SK-N-MC (cell line): ENCODE measurements around the gene CLASP1.

Experiments used
- DNase-seq: peaks from one replicate; pipeline ENCODE4 v3.0.0-alpha.2; 2011; ENCODE audit warnings: low read depth, low spot score
- H3K27ac ChIP-seq: fragments of 200-600 bp; sonication (generic); 2 replicates; pipeline ENCODE4 v1.5.1; 2016; ENCODE audit warnings: mixed run types
- H3K36me3 ChIP-seq: fragments of 200-600 bp; sonication (generic); 2 replicates; pipeline ENCODE4 v1.6.1; 2017; ENCODE audit warnings: antibody characterized with exemption, low read length, mixed read lengths; ENCODE audit not compliant: insufficient read depth
- H3K4me3 ChIP-seq: fragments of 200-600 bp; sonication (generic); 2 replicates; pipeline ENCODE4 v1.5.1; 2016
- H3K9ac ChIP-seq: fragments of 200-600 bp; sonication (generic); 2 replicates; pipeline ENCODE4 v1.8.0; 2017; ENCODE audit warnings: mixed run types, mixed read lengths; ENCODE audit not compliant: insufficient read length
- H3K9me3 ChIP-seq: fragments of 200-600 bp; sonication (generic); 2 replicates; pipeline ENCODE4 v1.6.1; 2017; ENCODE audit warnings: low read depth, mild to moderate bottlenecking, antibody characterized with exemption, low read length, moderate library complexity, mixed read lengths
- EZH2 ChIP-seq: fragments of 200-600 bp; sonication (generic); IDR thresholded peaks from one replicate; pipeline ENCODE4 v1.6.1; 2017; ENCODE audit warnings: antibody characterized with exemption
- FOXP2 ChIP-seq: optimal IDR thresholded peaks from 2 replicates; pipeline ENCODE3; 2011; ENCODE audit warnings: mild to moderate bottlenecking, moderate library complexity; ENCODE audit not compliant: insufficient read depth; ENCODE audit errors: extremely low read length, control extremely low read depth
- POLR2AphosphoS5 ChIP-seq: IDR thresholded peaks from 2 replicates; pipeline ENCODE4 v1.6.1; 2012; ENCODE audit warnings: mild to moderate bottlenecking, low read depth, low read length, borderline replicate concordance

CLASP1 gene

GRCh38 chr2:121635371-121635770 lies 13.9 kb downstream of the CLASP1 start:
- no peak for DNase-seq
- Histone ChIP-seq H3K36me3 (peaks cover 13% of the 10 kb centered on the region), H3K9ac (no peak overlapping the region), H3K27ac (0 out of 2 replicates have a peak overlapping the region, but pooled peaks have one; percentile 31), H3K4me3 (no peak overlapping the region), H3K9me3 (no peaks in the 10 kb centered on the region)
- TF ChIP-seq POLR2AphosphoS5 (no peak), EZH2 (no peak), FOXP2 (no peak)

- Histone ChIP-seq H3K4me3 (no peak overlapping the region), H3K36me3 (peaks cover 8% of the 10 kb centered on the region), H3K9ac (no peak overlapping the region), H3K27ac (no peak overlapping the region), H3K9me3 (no peaks in the 10 kb centered on the region)
- no peak for TF ChIP-seq POLR2AphosphoS5
- no peak for TF ChIP-seq EZH2
- no peak for TF ChIP-seq FOXP2
- DNase-seq: no peak
These were observed 14.6 kb downstream of the CLASP1 start for GRCh38 chr2:121634354-121635307.

- Histone ChIP-seq H3K36me3 (peaks cover 3% of the 10 kb centered on the region; the same call in 1 of the 2 replicates), H3K4me3 (no peak overlapping the region), H3K9ac (no peak overlapping the region), H3K27ac (no peak overlapping the region), H3K9me3 (no peaks in the 10 kb centered on the region)
- no peak for DNase-seq
- TF ChIP-seq FOXP2 (no peak), EZH2 (no peak), POLR2AphosphoS5 (no peak)
These were observed 15.8 kb downstream of the CLASP1 start for GRCh38 chr2:121633463-121633862.

GRCh38 chr2:121627525-121628050 lies 21.7 kb downstream of the CLASP1 start:
- Histone ChIP-seq H3K27ac (no peak overlapping the region), H3K9me3 (peaks cover 2% of the 10 kb centered on the region; the same call in 1 of the 2 replicates), H3K9ac (no peak overlapping the region), H3K4me3 (no peak overlapping the region), H3K36me3 (peaks cover 19% of the 10 kb centered on the region)
- no peak for DNase-seq
- TF ChIP-seq FOXP2 (no peak), POLR2AphosphoS5 (no peak)

- no peak overlapping the region for H3K9ac ChIP-seq
- no peak overlapping the region for H3K4me3 ChIP-seq
- H3K27ac ChIP-seq: no peak overlapping the region
- H3K9me3 ChIP-seq: peaks cover 2% of the 10 kb centered on the region; the same call in 1 of the 2 replicates
- peaks cover 19% of the 10 kb centered on the region for H3K36me3 ChIP-seq
- TF ChIP-seq FOXP2: no peak
- TF ChIP-seq EZH2: no peak
- no peak for TF ChIP-seq POLR2AphosphoS5
- no peak for DNase-seq
These were observed 22.3 kb downstream of the CLASP1 start for GRCh38 chr2:121626777-121627524.

- H3K27ac ChIP-seq: no peak overlapping the region
- TF ChIP-seq EZH2 (no peak), POLR2AphosphoS5 (no peak)
- no peak overlapping the region for H3K9ac ChIP-seq
- no peak for DNase-seq
- H3K4me3 ChIP-seq: no peak overlapping the region
- H3K36me3 ChIP-seq: peaks cover 19% of the 10 kb centered on the region
- peaks cover 2% of the 10 kb centered on the region; the same call in 1 of the 2 replicates for H3K9me3 ChIP-seq
These were observed 23.3 kb downstream of the CLASP1 start for GRCh38 chr2:121625953-121626352.

- 0 out of 2 replicates have a peak overlapping the region, but pooled peaks have one; percentile 14 for H3K4me3 ChIP-seq
- no peak overlapping the region for H3K9ac ChIP-seq
- H3K9me3 ChIP-seq: no peaks in the 10 kb centered on the region
- no peak for DNase-seq
- 0 out of 2 replicates have a peak overlapping the region, but pooled peaks have one; percentile 4 for H3K27ac ChIP-seq
- peaks cover 13% of the 10 kb centered on the region for H3K36me3 ChIP-seq
- TF ChIP-seq EZH2 (no peak), FOXP2 (no peak), POLR2AphosphoS5 (no peak)
These were observed 32.1 kb downstream of the CLASP1 start for GRCh38 chr2:121617042-121617599.
